ENCODE measurements around the gene PLEK.

DNA sequence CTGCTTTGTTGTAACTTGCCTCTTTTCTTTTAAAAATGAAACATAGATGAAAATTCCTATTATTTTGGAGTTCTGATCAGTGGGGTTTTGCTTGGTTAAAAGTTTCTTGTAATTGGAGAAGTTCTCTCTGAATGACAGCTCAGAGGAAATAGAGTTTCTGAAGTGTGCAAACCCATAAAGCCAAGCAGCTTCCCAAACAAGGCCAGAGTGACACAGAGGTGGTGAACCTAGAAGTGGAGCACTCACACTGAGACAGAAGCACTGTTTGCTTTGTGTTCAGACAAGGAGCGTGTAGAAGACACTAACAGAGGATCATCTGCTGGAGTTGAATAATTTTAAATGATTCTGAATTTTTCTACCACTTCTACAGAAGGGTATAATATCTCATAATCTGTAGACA is 52.8 kb downstream of the PLEK start:
- TF ChIP-seq, protein P1, sequence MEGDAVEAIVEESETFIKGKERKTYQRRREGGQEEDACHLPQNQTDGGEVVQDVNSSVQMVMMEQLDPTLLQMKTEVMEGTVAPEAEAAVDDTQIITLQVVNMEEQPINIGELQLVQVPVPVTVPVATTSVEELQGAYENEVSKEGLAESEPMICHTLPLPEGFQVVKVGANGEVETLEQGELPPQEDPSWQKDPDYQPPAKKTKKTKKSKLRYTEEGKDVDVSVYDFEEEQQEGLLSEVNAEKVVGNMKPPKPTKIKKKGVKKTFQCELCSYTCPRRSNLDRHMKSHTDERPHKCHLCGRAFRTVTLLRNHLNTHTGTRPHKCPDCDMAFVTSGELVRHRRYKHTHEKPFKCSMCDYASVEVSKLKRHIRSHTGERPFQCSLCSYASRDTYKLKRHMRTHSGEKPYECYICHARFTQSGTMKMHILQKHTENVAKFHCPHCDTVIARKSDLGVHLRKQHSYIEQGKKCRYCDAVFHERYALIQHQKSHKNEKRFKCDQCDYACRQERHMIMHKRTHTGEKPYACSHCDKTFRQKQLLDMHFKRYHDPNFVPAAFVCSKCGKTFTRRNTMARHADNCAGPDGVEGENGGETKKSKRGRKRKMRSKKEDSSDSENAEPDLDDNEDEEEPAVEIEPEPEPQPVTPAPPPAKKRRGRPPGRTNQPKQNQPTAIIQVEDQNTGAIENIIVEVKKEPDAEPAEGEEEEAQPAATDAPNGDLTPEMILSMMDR (IDR thresholded peaks at IDR 0.05): no peak
- TF ChIP-seq EP300 (IDR thresholded peaks at IDR 0.05): no peak
- no peak for TF ChIP-seq POLR2A (IDR thresholded peaks at IDR 0.05)
- no peak for TF ChIP-seq POLR2AphosphoS5 (IDR thresholded peaks at IDR 0.05)
